GM12801 (cell line): ENCODE measurements around the gene HNF1A.

Experiments
- CTCF ChIP-seq: IDR thresholded peaks from one replicate; pipeline ENCODE4 v1.5.1; 2011; ENCODE audit warnings: control low read depth; ENCODE audit not compliant: insufficient read length; ENCODE audit errors: extremely low read depth

HNF1A gene

GRCh38 chr12:121001060-121001459, 22.7 kb downstream of the HNF1A start:
- TF ChIP-seq CTCF: no peak

- TF ChIP-seq CTCF: no peak
Observed at GRCh38 chr12:121001841-121002483, 23.6 kb downstream of the HNF1A start.

- TF ChIP-seq CTCF: no peak
Observed at GRCh38 chr12:121003650-121004049, 25.3 kb downstream of the HNF1A start.

GRCh38 chr12:121004253-121004815, 26.0 kb downstream of the HNF1A start:
- no peak for TF ChIP-seq CTCF

DNA sequence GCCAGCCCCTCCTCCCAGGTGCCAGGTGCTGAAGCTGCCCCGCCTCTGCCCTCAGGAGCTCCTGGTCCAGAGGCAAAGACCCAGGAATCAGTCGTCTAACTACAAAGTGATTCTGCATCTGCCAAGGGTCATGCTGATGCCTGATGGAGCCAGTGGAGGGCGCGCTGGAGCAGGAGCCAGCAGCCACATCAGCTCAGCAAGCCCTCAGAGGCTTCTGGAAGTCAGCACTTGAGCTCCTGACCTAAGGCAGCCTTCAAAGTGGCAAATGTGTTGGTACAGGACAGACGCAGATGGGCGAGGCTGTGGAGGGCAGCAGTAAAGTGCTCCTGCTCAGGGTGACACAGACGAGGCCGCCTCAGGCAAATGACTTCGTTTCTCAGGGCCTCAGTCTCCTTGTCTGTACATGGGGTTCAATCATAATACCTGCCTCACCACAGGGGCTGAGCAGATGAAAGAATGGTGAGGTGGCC, 27.0 kb downstream of the HNF1A start:
- TF ChIP-seq CTCF: no peak

DNA sequence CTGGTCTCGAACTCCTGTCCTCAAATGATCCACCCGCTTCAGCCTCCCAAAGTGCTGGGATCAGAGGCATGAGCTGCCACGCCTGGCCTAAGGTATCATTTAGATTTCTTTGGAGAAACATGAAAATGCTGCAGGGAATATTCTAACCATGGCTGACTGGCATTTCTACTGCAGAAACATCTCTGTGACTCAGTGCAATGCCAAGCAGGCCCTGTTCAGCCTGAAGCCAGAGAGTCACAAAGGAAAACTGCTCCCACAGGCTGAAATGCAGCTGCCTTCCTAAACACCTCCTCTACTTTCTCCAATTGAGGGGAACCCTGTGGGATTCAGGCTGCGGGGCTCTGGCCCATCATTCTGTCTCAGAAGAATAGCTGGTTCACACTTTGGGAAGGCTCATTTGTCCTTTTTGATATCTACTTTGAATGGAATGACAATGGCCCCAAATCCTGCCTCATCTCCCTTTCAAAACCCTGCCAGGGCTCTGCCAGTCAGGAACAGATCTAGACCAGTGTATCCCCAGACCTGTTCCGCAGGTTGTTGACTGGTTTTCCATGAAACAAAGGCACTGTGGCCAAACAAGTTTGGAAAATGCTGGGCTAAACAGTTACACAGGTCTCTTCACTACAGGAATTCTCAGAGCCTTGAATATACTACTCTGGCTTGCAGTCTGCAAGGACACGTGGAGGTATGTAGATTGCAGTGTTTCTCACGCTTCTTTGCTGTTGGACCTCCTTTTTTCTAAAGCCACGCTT, 30.2 kb downstream of the HNF1A start:
- TF ChIP-seq CTCF: no peak

- TF ChIP-seq CTCF: no peak
Observed at GRCh38 chr12:121009741-121010140, 31.4 kb downstream of the HNF1A start.
